Tibial nerve (tissue), 4 donors: ENCODE results near the gene AIG1. TPM values are rescaled to one million over a fixed set of nuclear protein-coding genes. Genes with fewer than 3 reads are reported as not detected.

Source experiments
- DNase-seq, 2 donors: peaks; one replicate each; pipeline ENCODE4 v3.0.0-alpha.2; 2019; ENCODE audit warnings: low spot score in 2 of 2
- H3K27ac ChIP-seq, 4 donors: fragments of 200-600 bp; sonication (generic) in 3 of 4; one replicate each; pipeline ENCODE4 v1.5.1; 2017 to 2019; ENCODE audit warnings: mild to moderate bottlenecking in 1 of 4
- H3K27me3 ChIP-seq, 2 donors: fragments of 200-600 bp; sonication (generic) in 1 of 2; one replicate each; pipeline versions ENCODE4 v1.5.1 to v1.6.0; 2017 to 2019
- H3K36me3 ChIP-seq, 3 donors: fragments of 200-600 bp; sonication (generic); one replicate each; pipeline ENCODE4 v1.5.1; 2018 to 2019
- H3K4me1 ChIP-seq, 4 donors: fragments of 200-600 bp; sonication (generic) in 3 of 4; one replicate each; pipeline ENCODE4 v1.5.1; 2017 to 2019
- H3K4me3 ChIP-seq, 4 donors: fragments of 200-600 bp; sonication (generic) in 3 of 4; one replicate each; pipeline ENCODE4 v1.5.1; 2017 to 2019; ENCODE audit warnings: mild to moderate bottlenecking in 1 of 4, moderate library complexity in 1 of 4
- H3K9me3 ChIP-seq, 4 donors: fragments of 200-600 bp; sonication (generic) in 3 of 4; one replicate each; pipeline ENCODE4 v1.5.1; 2017 to 2019
- CTCF ChIP-seq, 5 experiments: fragments of 200-600 bp in 3 of 5; fragments of 450-650 bp in 2 of 5; sonication (generic) in 3 of 5; IDR thresholded peaks; one replicate each; pipeline ENCODE4 v1.5.1; 2016 to 2019; ENCODE audit warnings: antibody characterized with exemption in 5 of 5, mild to moderate bottlenecking in 3 of 5, moderate library complexity in 2 of 5
- EP300 ChIP-seq, 2 donors: sonication (generic); formaldehyde crosslinking; IDR thresholded peaks; one replicate each; pipeline ENCODE4 v1.6.1; 2017; ENCODE audit warnings: antibody characterized with exemption in 2 of 2, mild to moderate bottlenecking in 1 of 2
- POLR2A ChIP-seq, 2 donors: fragments of 450-650 bp; IDR thresholded peaks; one replicate each; pipeline ENCODE4 v1.6.1; 2017; ENCODE audit warnings: antibody characterized with exemption in 2 of 2, mild to moderate bottlenecking in 2 of 2, moderate library complexity in 2 of 2
- WGBS, 2 donors: methylation state at CpG; one replicate each; pipeline ENCODE4 v1.1.5; 2018; 5-methylcytosine and 5-hydroxymethylcytosine counted together
- total RNA-seq, 4 donors: library from RNA; depleted of rRNA; stranded (reverse); fragments of >200 nt; gene quantifications; one replicate each; pipeline ENCODE4 v1.1.0, GENCODE V29; 2016

Gene AIG1
- total RNA-seq, 4 donors from 2014 or later: 18.2 to 23.9 (median 22.2) TPM

- WGBS, 2 donors: 66 to 76% methylated on average over 1 of the region's 1 CpG
- no peak for DNase-seq
- H3K9me3 ChIP-seq: peaks cover 0 to 10% (median 0%) of the 10 kb centered on the region in 4 donors
- no peak overlapping the region for H3K4me3 ChIP-seq
- TF ChIP-seq POLR2A (IDR thresholded peaks at IDR 0.05): no peak
- no peak for TF ChIP-seq EP300 (IDR thresholded peaks at IDR 0.05)
- TF ChIP-seq CTCF (IDR thresholded peaks at IDR 0.05): no peak
- H3K4me1 ChIP-seq: peaks cover 0 to 8% (median 0%) of the 10 kb centered on the region in 4 donors
- H3K36me3 ChIP-seq: peaks cover 0 to 14% (median 0%) of the 10 kb centered on the region in 3 donors
- H3K27ac ChIP-seq: no peak overlapping the region
- H3K27me3 ChIP-seq: no peaks in the 10 kb centered on the region
These were observed 138.6 kb downstream of the AIG1 start for GRCh38 chr6:143199291-143199690.

GRCh38 chr6:143200167-143200770 is 139.6 kb downstream of the AIG1 start:
- WGBS, 2 donors: 91% methylated on average over 6 of the region's 6 CpGs
- H3K9me3 ChIP-seq: peaks cover 0 to 12% (median 0%) of the 10 kb centered on the region in 4 donors
- H3K27ac ChIP-seq: no peak overlapping the region
- no peak for DNase-seq
- H3K4me1 ChIP-seq: peaks cover 0 to 8% (median 0%) of the 10 kb centered on the region in 4 donors
- peaks cover 0 to 17% (median 0%) of the 10 kb centered on the region in 3 donors for H3K36me3 ChIP-seq
- TF ChIP-seq CTCF (IDR thresholded peaks at IDR 0.05) (no peak), EP300 (IDR thresholded peaks at IDR 0.05) (no peak), POLR2A (IDR thresholded peaks at IDR 0.05) (no peak)
- no peaks in the 10 kb centered on the region for H3K27me3 ChIP-seq
- no peak overlapping the region for H3K4me3 ChIP-seq

- Histone ChIP-seq H3K27me3 (no peaks in the 10 kb centered on the region), H3K4me3 (no peak overlapping the region), H3K4me1 (no peaks in the 10 kb centered on the region), H3K9me3 (peaks cover 0 to 12% (median 0%) of the 10 kb centered on the region in 4 donors), H3K36me3 (peaks cover 0 to 22% (median 0%) of the 10 kb centered on the region in 3 donors), H3K27ac (no peak overlapping the region)
- TF ChIP-seq CTCF (IDR thresholded peaks at IDR 0.05) (no peak), POLR2A (IDR thresholded peaks at IDR 0.05) (no peak), EP300 (IDR thresholded peaks at IDR 0.05) (no peak)
- no peak for DNase-seq
These were observed 143.4 kb downstream of the AIG1 start for GRCh38 chr6:143204045-143204444.

GRCh38 chr6:143205131-143205535 is 144.4 kb downstream of the AIG1 start:
- no peak for TF ChIP-seq CTCF (IDR thresholded peaks at IDR 0.05)
- TF ChIP-seq EP300 (IDR thresholded peaks at IDR 0.05): no peak
- no peak for TF ChIP-seq POLR2A (IDR thresholded peaks at IDR 0.05)
- Histone ChIP-seq H3K4me3 (no peak overlapping the region), H3K4me1 (no peaks in the 10 kb centered on the region), H3K36me3 (peaks cover 0 to 31% (median 0%) of the 10 kb centered on the region in 3 donors), H3K27ac (no peak overlapping the region), H3K9me3 (peaks cover 0 to 12% (median 0%) of the 10 kb centered on the region in 4 donors), H3K27me3 (no peaks in the 10 kb centered on the region)
- WGBS, 2 donors: 90 to 100% methylated on average over 1 of the region's 1 CpG
- DNase-seq: no peak

- H3K36me3 ChIP-seq: peaks cover 0 to 31% (median 0%) of the 10 kb centered on the region in 3 donors
- peaks cover 0 to 12% (median 0%) of the 10 kb centered on the region in 4 donors for H3K9me3 ChIP-seq
- TF ChIP-seq EP300 (IDR thresholded peaks at IDR 0.05) (no peak), POLR2A (IDR thresholded peaks at IDR 0.05) (no peak), CTCF (IDR thresholded peaks at IDR 0.05) (no peak)
- no peaks in the 10 kb centered on the region for H3K4me1 ChIP-seq
- DNase-seq: no peak
- WGBS, 2 donors: 51 to 58% methylated on average over 2 of the region's 2 CpGs
- no peak overlapping the region for H3K27ac ChIP-seq
- H3K4me3 ChIP-seq: no peak overlapping the region
- H3K27me3 ChIP-seq: no peaks in the 10 kb centered on the region
These were observed 144.9 kb downstream of the AIG1 start for GRCh38 chr6:143205585-143205984.
